Measurements from ENCODE around the gene KATNA1. TPM values are rescaled to one million over a fixed set of nuclear protein-coding genes. Genes with fewer than 3 reads are reported as not detected.
"Not testable (repeated sequence)": the region's sequence is repeated elsewhere in the genome, so short reads cannot be mapped to it uniquely, and the experiment has no call there.

The KATNA1 gene
- 22.1 and 23.4 TPM in 2 replicates for total RNA-seq (2012; rRNA removed)

DNA sequence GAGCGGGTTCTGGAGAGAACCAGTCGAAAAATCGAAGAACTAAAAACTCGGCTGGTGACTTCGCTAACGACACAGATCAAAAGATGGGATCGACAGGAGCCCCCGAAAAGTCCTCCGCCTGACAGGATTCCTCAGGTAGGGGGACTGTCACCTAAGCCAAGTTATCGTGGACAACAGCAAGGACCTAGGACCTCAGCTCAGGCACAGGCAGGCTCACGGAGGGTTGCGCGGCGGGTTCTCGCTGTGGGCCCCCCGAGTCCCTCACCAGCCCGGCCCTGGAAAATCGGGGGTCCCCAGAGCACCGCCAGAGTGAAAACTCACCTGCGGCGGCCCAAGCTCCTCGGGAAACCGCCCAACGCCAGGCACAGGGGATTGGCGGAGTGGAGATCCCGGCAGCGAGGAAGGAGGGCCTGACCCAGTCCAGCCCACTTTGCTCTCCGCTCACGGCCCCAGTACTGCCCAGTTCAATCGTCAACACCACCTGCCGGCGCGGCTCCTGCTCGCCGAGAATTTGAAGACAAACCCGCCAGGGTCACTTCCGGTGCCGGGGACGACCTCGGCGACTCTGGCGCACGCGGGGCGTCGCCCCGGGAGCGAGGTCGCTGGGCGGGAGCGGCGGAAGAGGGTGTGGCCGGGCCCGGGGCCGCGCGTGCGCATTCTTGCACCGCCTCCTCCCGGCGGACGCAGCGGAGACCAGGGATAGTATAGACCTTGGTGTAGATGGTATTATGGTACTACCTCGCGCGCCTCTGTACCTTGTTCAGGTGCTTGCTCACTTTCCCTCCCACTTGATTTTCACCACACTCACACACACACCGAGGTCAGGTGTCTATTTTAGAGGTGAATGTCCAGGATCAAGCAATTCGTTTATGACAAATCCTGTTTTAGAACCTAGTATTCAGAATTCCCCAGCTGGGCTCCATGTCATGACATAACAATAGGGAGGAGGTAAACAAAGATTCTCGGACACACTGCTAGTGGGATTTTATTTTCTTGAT lies at the start of gene KATNA1:
Gene KATNA1 (minus strand): TSS at position 567 of the 998 bp plus-strand sequence. CDS start 10,167 bp downstream, outside the sequence.
- no peaks in the 10 kb centered on the region for H3K27me3 ChIP-seq (ENCODE audit: control insufficient read depth, insufficient read depth, low read length)
- H3K9ac ChIP-seq (ENCODE audit: low read depth, low read length), result peak within 1 kb of the TSS; percentile 86
- peak within 1 kb of the TSS; percentile 78 for H3K4me3 ChIP-seq (ENCODE audit: low read length)
- no peaks in the 10 kb centered on the region for H3K9me3 ChIP-seq (replicated peaks; ENCODE audit: low read length)
- H3K36me3 ChIP-seq (ENCODE audit: insufficient read depth, low read length), result no peaks in the 10 kb centered on the region
- H3K4me1 ChIP-seq (ENCODE audit: control insufficient read depth, insufficient read depth, low read length), result peaks cover 9% of the 10 kb centered on the region
- H3K4me2 ChIP-seq (ENCODE audit: low read length), result peak within 1 kb of the TSS; percentile 90

- Histone ChIP-seq H3K27me3 (ENCODE audit: control insufficient read depth, insufficient read depth, low read length) (no peaks in the 10 kb centered on the region), H3K4me3 (ENCODE audit: low read length) (no peak overlapping the region), H3K4me1 (ENCODE audit: control insufficient read depth, insufficient read depth, low read length) (peaks cover 26% of the 10 kb centered on the region), H3K9me3 (replicated peaks; ENCODE audit: low read length) (no peaks in the 10 kb centered on the region), H3K4me2 (ENCODE audit: low read length) (no peak overlapping the region), H3K9ac (ENCODE audit: low read depth, low read length) (no peak overlapping the region), H3K36me3 (ENCODE audit: insufficient read depth, low read length) (peaks cover 31% of the 10 kb centered on the region)
Observed at GRCh38 chr6:149698175-149698574, 49.7 kb upstream of the KATNA1 start.

- Histone ChIP-seq H3K4me3 (ENCODE audit: low read length) (peak overlapping the region; percentile 36), H3K4me2 (ENCODE audit: low read length) (peak overlapping the region; percentile 58), H3K9ac (ENCODE audit: low read depth, low read length) (peak overlapping the region; percentile 14), H3K27me3 (ENCODE audit: control insufficient read depth, insufficient read depth, low read length) (no peaks in the 10 kb centered on the region), H3K36me3 (ENCODE audit: insufficient read depth, low read length) (peaks cover 35% of the 10 kb centered on the region), H3K9me3 (replicated peaks; ENCODE audit: low read length) (no peaks in the 10 kb centered on the region), H3K4me1 (ENCODE audit: control insufficient read depth, insufficient read depth, low read length) (peaks cover 20% of the 10 kb centered on the region)
Observed at GRCh38 chr6:149696901-149697300, 48.4 kb upstream of the KATNA1 start.

DNA sequence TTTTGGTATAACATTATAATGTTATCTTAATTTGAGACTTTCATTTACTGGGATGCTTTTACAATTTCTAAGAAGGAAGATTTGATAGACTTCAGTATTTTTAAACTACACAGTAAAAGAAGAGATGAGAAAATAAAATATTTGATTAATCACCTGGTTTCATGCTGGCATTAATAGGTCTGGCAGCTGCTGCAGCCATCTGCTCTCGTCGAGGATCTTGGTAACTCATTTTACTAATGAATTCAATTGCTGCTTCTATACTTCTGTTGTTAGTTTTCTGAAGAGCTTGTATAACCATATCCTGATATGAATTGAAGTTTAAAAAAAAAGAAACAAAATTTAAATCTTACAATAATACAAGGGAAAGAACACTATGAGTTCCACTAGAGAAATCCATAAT lies 46.4 kb upstream of the KATNA1 start:
- no peak overlapping the region for H3K9ac ChIP-seq (ENCODE audit: low read depth, low read length)
- H3K27me3 ChIP-seq (ENCODE audit: control insufficient read depth, insufficient read depth, low read length), result no peaks in the 10 kb centered on the region
- H3K4me2 ChIP-seq (ENCODE audit: low read length), result no peak overlapping the region
- peaks cover 16% of the 10 kb centered on the region for H3K4me1 ChIP-seq (ENCODE audit: control insufficient read depth, insufficient read depth, low read length)
- peaks cover 34% of the 10 kb centered on the region for H3K36me3 ChIP-seq (ENCODE audit: insufficient read depth, low read length)
- H3K4me3 ChIP-seq (ENCODE audit: low read length), result no peak overlapping the region
- H3K9me3 ChIP-seq (replicated peaks; ENCODE audit: low read length), result no peaks in the 10 kb centered on the region

- H3K9ac ChIP-seq (ENCODE audit: low read depth, low read length), result no peak overlapping the region
- no peak overlapping the region for H3K4me3 ChIP-seq (ENCODE audit: low read length)
- H3K4me2 ChIP-seq (ENCODE audit: low read length), result no peak overlapping the region
- H3K27me3 ChIP-seq (ENCODE audit: control insufficient read depth, insufficient read depth, low read length), result no peaks in the 10 kb centered on the region
- peaks cover 24% of the 10 kb centered on the region for H3K36me3 ChIP-seq (ENCODE audit: insufficient read depth, low read length)
- H3K9me3 ChIP-seq (replicated peaks; ENCODE audit: low read length), result no peaks in the 10 kb centered on the region
- peaks cover 1% of the 10 kb centered on the region for H3K4me1 ChIP-seq (ENCODE audit: control insufficient read depth, insufficient read depth, low read length)
Observed at GRCh38 chr6:149691201-149691600, 42.7 kb upstream of the KATNA1 start.

GRCh38 chr6:149686230-149686629 lies 37.7 kb upstream of the KATNA1 start:
- Histone ChIP-seq H3K4me3 (ENCODE audit: low read length) (no peak overlapping the region), H3K4me2 (ENCODE audit: low read length) (no peak overlapping the region), H3K36me3 (ENCODE audit: insufficient read depth, low read length) (peaks cover 24% of the 10 kb centered on the region), H3K4me1 (ENCODE audit: control insufficient read depth, insufficient read depth, low read length) (no peaks in the 10 kb centered on the region), H3K9ac (ENCODE audit: low read depth, low read length) (no peak overlapping the region), H3K27me3 (ENCODE audit: control insufficient read depth, insufficient read depth, low read length) (no peaks in the 10 kb centered on the region), H3K9me3 (replicated peaks; ENCODE audit: low read length) (no peaks in the 10 kb centered on the region)

- Histone ChIP-seq H3K36me3 (ENCODE audit: insufficient read depth, low read length) (peaks cover 33% of the 10 kb centered on the region), H3K27me3 (ENCODE audit: control insufficient read depth, insufficient read depth, low read length) (no peaks in the 10 kb centered on the region), H3K4me1 (ENCODE audit: control insufficient read depth, insufficient read depth, low read length) (no peaks in the 10 kb centered on the region), H3K9ac (ENCODE audit: low read depth, low read length) (no peak overlapping the region), H3K4me3 (ENCODE audit: low read length) (no peak overlapping the region), H3K9me3 (replicated peaks; ENCODE audit: low read length) (no peaks in the 10 kb centered on the region), H3K4me2 (ENCODE audit: low read length) (no peak overlapping the region)
Observed at GRCh38 chr6:149683256-149683859, 34.8 kb upstream of the KATNA1 start.

DNA sequence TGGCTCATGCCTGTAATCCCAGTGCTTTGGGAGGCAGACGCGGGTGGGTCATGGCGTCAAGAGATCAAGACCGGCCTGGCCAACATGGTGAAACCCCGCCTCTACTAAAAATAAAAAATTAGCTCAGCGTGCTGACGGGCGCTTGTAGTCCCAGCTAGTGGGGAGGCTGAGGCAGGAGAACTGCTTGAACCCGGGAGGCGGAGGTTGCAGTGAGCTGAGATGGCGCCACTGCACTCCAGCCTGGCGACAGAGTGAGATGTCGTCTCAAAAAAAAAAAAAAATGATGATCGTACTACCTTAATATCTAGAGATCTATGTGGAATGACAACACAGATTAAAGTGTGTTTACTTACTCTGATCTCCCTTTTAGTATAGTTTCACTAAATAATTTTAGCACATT lies 33.3 kb upstream of the KATNA1 start:
- H3K36me3 ChIP-seq (ENCODE audit: insufficient read depth, low read length), result peaks cover 43% of the 10 kb centered on the region

GRCh38 chr6:149681209-149681608 lies 32.7 kb upstream of the KATNA1 start:
- Histone ChIP-seq H3K27me3 (ENCODE audit: control insufficient read depth, insufficient read depth, low read length) (no peaks in the 10 kb centered on the region), H3K36me3 (ENCODE audit: insufficient read depth, low read length) (peaks cover 50% of the 10 kb centered on the region), H3K4me3 (ENCODE audit: low read length) (no peak overlapping the region), H3K9ac (ENCODE audit: low read depth, low read length) (no peak overlapping the region), H3K9me3 (replicated peaks; ENCODE audit: low read length) (no peaks in the 10 kb centered on the region), H3K4me1 (ENCODE audit: control insufficient read depth, insufficient read depth, low read length) (no peaks in the 10 kb centered on the region), H3K4me2 (ENCODE audit: low read length) (no peak overlapping the region)

More for the DNA sequence above, 33.3 kb upstream of the KATNA1 start:
- not testable (repeated sequence) for H3K27me3 ChIP-seq (ENCODE audit: control insufficient read depth, insufficient read depth, low read length); H3K9me3 ChIP-seq (replicated peaks; ENCODE audit: low read length); H3K4me3 ChIP-seq (ENCODE audit: low read length); H3K4me1 ChIP-seq (ENCODE audit: control insufficient read depth, insufficient read depth, low read length); H3K4me2 ChIP-seq (ENCODE audit: low read length); H3K9ac ChIP-seq (ENCODE audit: low read depth, low read length)

GRCh38 chr6:149680503-149680902 lies 32.0 kb upstream of the KATNA1 start:
- Histone ChIP-seq H3K4me2 (ENCODE audit: low read length) (no peak overlapping the region), H3K9ac (ENCODE audit: low read depth, low read length) (no peak overlapping the region), H3K4me3 (ENCODE audit: low read length) (no peak overlapping the region), H3K4me1 (ENCODE audit: control insufficient read depth, insufficient read depth, low read length) (no peaks in the 10 kb centered on the region), H3K9me3 (replicated peaks; ENCODE audit: low read length) (no peaks in the 10 kb centered on the region), H3K27me3 (ENCODE audit: control insufficient read depth, insufficient read depth, low read length) (no peaks in the 10 kb centered on the region), H3K36me3 (ENCODE audit: insufficient read depth, low read length) (peaks cover 56% of the 10 kb centered on the region)

- not testable (repeated sequence) for H3K4me3 ChIP-seq (ENCODE audit: low read length); H3K9me3 ChIP-seq (replicated peaks; ENCODE audit: low read length); H3K4me2 ChIP-seq (ENCODE audit: low read length); H3K27me3 ChIP-seq (ENCODE audit: control insufficient read depth, insufficient read depth, low read length); H3K9ac ChIP-seq (ENCODE audit: low read depth, low read length); H3K4me1 ChIP-seq (ENCODE audit: control insufficient read depth, insufficient read depth, low read length)
- H3K36me3 ChIP-seq (ENCODE audit: insufficient read depth, low read length), result peaks cover 52% of the 10 kb centered on the region
Observed at GRCh38 chr6:149672265-149672664, 23.8 kb upstream of the KATNA1 start.

All from skeletal muscle satellite cell (primary cell).